OCI-LY3 (cell line): ENCODE measurements around the gene SLC7A5.

Source experiments
- EZH2phosphoT487 ChIP-seq: fragments of 200-600 bp; shearing (Covaris generic); IDR thresholded peaks from 2 replicates; pipeline ENCODE4 v1.6.1; 2018; ENCODE audit warnings: antibody characterized with exemption, mixed run types, low read depth
- TF ChIP-seq, protein P1 (sequence below): fragments of 200-600, 300-600 bp; sonication (generic); IDR thresholded peaks from 2 replicates; pipeline ENCODE4 v1.5.1; 2014; ENCODE audit warnings: antibody characterized with exemption, low read length, low read depth

DNA sequence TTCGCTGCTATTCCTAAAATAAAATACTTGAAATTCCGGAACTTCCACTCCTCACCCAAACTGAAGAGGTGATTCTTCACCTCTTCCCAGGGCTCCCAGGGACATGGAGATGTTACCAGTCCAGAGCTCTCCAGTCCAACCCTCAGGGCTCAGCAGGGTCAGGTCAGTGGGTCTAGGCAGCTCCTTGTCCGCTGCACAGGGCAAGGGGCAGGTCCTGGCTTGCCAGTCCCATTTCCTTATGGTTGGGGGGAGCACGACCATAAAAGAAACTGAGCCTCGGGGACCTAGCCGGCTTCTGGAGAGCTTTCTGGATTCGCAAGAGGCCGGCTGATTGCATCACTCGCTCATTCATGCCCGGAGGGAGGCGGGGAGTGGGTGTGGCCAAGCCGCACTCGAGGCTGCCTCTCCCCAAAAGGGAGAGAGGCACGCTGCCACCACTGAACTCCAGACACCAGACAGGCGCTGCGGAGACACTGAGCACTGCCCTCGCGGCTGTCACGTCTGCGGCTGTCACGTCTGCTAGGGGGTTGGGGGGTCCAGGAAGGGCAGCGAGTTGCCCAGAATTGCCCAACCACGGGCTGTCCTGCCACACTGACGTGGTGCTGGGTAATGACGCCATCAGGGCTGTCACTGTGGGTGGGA is 15.8 kb downstream of the SLC7A5 start:
- TF ChIP-seq, protein P1, sequence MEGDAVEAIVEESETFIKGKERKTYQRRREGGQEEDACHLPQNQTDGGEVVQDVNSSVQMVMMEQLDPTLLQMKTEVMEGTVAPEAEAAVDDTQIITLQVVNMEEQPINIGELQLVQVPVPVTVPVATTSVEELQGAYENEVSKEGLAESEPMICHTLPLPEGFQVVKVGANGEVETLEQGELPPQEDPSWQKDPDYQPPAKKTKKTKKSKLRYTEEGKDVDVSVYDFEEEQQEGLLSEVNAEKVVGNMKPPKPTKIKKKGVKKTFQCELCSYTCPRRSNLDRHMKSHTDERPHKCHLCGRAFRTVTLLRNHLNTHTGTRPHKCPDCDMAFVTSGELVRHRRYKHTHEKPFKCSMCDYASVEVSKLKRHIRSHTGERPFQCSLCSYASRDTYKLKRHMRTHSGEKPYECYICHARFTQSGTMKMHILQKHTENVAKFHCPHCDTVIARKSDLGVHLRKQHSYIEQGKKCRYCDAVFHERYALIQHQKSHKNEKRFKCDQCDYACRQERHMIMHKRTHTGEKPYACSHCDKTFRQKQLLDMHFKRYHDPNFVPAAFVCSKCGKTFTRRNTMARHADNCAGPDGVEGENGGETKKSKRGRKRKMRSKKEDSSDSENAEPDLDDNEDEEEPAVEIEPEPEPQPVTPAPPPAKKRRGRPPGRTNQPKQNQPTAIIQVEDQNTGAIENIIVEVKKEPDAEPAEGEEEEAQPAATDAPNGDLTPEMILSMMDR, result no peak
- TF ChIP-seq EZH2phosphoT487, result no peak
